ENCODE results near the gene ATP6V1E1. TPM values are rescaled to one million over a fixed set of nuclear protein-coding genes. Genes with fewer than 3 reads are reported as not detected.

The ATP6V1E1 gene
- total and polyA plus RNA-seq, 2 of the 13 experiments (the other 11 are each of a cell fraction or from before 2014, with no cell fraction given) = 69.3 to 90.9 TPM

GRCh38 chr22:17598318-17598717, 30.2 kb downstream of the ATP6V1E1 start:
- no peak for FAIRE-seq
- POLR2A ChIA-PET = no interaction called here
- in situ Hi-C loops (cut with HindIII; ENCODE audit: extremely low pct_ligation_motif_present, low pct_unique_long_range_greater_than_20kb) = no loop called here

DNA sequence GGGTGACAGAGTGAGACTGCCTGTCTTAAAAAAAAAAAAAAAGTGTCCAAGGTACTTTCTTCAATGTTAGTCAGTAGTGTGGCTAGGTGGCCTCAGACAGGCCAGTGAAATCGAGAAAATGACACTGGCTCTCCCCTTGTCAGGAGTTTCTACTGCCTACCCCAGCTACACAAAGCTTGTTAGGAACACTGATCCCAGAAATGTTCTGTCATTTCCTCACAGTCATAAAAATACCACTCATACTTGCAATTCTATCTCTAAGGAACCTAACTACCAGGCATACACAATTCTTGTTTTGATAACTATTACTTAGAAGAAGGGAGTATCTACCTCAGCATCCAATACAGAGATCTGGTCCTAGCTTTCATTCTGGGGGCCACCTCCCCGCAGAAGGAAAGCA, 31.3 kb downstream of the ATP6V1E1 start:
- H3K36me3 ChIP-seq (replicated peaks in 1 of 2; ENCODE audit: control insufficient read depth in 1 of 2, insufficient read depth in 2 of 2, low read length in 2 of 2) = peaks cover 33 to 76% of the 10 kb centered on the region in 2 experiments

More at GRCh38 chr22:17598318-17598717, 30.2 kb downstream of the ATP6V1E1 start:
- Histone ChIP-seq H2AFZ (ENCODE audit: low read length) (no peak overlapping the region), H3K4me3 (replicated peaks in 1 of 3; ENCODE audit: insufficient read depth in 1 of 3, low read depth in 2 of 3, low read length in 3 of 3) (no peak overlapping the region), H3K27ac (ENCODE audit: extremely low read length, insufficient read depth, low read length) (no peak overlapping the region), H3K4me2 (ENCODE audit: low read depth, low read length) (no peak overlapping the region), H3K9ac (ENCODE audit: insufficient read depth, low read depth, low read length) (no peak overlapping the region), H3K4me1 (ENCODE audit: insufficient read depth, low read length) (no peaks in the 10 kb centered on the region), H3K36me3 (replicated peaks in 1 of 2; ENCODE audit: control insufficient read depth in 1 of 2, insufficient read depth in 2 of 2, low read length in 2 of 2) (peaks cover 29 to 67% of the 10 kb centered on the region in 2 experiments), H3K9me3 (ENCODE audit: low read length) (no peaks in the 10 kb centered on the region), H3K79me2 (ENCODE audit: insufficient read depth, low read length) (no peaks in the 10 kb centered on the region), H3K27me3 (ENCODE audit: control insufficient read depth in 1 of 2, insufficient read depth in 2 of 2, low read length in 2 of 2) (no peaks in the 10 kb centered on the region), H4K20me1 (ENCODE audit: insufficient read depth, low read length) (no peaks in the 10 kb centered on the region)
- BruUV-seq (replicated peaks) = no TSS peak
- DNase-seq (ENCODE audit: low spot score) (no peak), ATAC-seq (no peak)
- TF ChIP-seq ZNF619 (CRISPR knock-in tag; IDR thresholded peaks at IDR 0.05) (no peak), ZNF431 (CRISPR knock-in tag; IDR thresholded peaks at IDR 0.05; ENCODE audit: borderline replicate concordance, low read depth) (no peak), AGO1 (IDR thresholded peaks at IDR 0.05; ENCODE audit: low read depth, low read length, poor library complexity, severe bottlenecking) (no peak), TBX2 (CRISPR knock-in tag; IDR thresholded peaks at IDR 0.05; ENCODE audit: borderline replicate concordance) (no peak), BCL6 (CRISPR knock-in tag; IDR thresholded peaks at IDR 0.05) (no peak), SATB2 (CRISPR knock-in tag; IDR thresholded peaks at IDR 0.05) (no peak)
- TF ChIP-seq, protein P1, sequence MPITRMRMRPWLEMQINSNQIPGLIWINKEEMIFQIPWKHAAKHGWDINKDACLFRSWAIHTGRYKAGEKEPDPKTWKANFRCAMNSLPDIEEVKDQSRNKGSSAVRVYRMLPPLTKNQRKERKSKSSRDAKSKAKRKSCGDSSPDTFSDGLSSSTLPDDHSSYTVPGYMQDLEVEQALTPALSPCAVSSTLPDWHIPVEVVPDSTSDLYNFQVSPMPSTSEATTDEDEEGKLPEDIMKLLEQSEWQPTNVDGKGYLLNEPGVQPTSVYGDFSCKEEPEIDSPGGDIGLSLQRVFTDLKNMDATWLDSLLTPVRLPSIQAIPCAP (CRISPR knock-in tag; IDR thresholded peaks at IDR 0.05; ENCODE audit: low read depth) = no peak
- CTCF ChIA-PET (ENCODE audit: low intra/inter-chr PET ratio, low total read pairs) = no interaction called here
- WGBS (ENCODE audit: low lambda C conversion rate) = 99% methylated on average over 4 of the region's 4 CpGs
- intact Hi-C loops (cut with micrococcal nuclease; ENCODE audit: unreplicated experiment) = no loop called here

More for the DNA sequence above, 31.3 kb downstream of the ATP6V1E1 start:
- no TSS peak for BruUV-seq (replicated peaks)
- no peaks in the 10 kb centered on the region for H3K9me3 ChIP-seq (ENCODE audit: low read length)
- FAIRE-seq = no peak
- H3K27me3 ChIP-seq (ENCODE audit: control insufficient read depth in 1 of 2, insufficient read depth in 2 of 2, low read length in 2 of 2) = no peaks in the 10 kb centered on the region
- TF ChIP-seq MAZ (IDR thresholded peaks at IDR 0.05; ENCODE audit: borderline replicate concordance, low read depth, low read length) (no peak), MAZ (CRISPR knock-in tag; IDR thresholded peaks at IDR 0.05; ENCODE audit: low read depth) (no peak), MZF1 (CRISPR knock-in tag; IDR thresholded peaks at IDR 0.05; ENCODE audit: borderline replicate concordance) (no peak), ZNF800 (CRISPR knock-in tag; IDR thresholded peaks at IDR 0.05) (no peak), ZFYVE20 (CRISPR knock-in tag; IDR thresholded peaks at IDR 0.05; ENCODE audit: borderline replicate concordance, low read depth) (no peak), ADNP (CRISPR knock-in tag; IDR thresholded peaks at IDR 0.05) (no peak), FOSL2 (CRISPR knock-in tag; IDR thresholded peaks at IDR 0.05) (no peak), KAT2B (IDR thresholded peaks at IDR 0.05; ENCODE audit: borderline replicate concordance, low read depth, low read length) (no peak), KMT2A (CRISPR knock-in tag; IDR thresholded peaks at IDR 0.05) (no peak), NCOA5 (CRISPR knock-in tag; IDR thresholded peaks at IDR 0.05) (no peak), THYN1 (CRISPR knock-in tag; IDR thresholded peaks at IDR 0.05; ENCODE audit: borderline replicate concordance, low read depth) (no peak), BCL6 (CRISPR knock-in tag; IDR thresholded peaks at IDR 0.05) (no peak)
- TF ChIP-seq, protein P2, sequence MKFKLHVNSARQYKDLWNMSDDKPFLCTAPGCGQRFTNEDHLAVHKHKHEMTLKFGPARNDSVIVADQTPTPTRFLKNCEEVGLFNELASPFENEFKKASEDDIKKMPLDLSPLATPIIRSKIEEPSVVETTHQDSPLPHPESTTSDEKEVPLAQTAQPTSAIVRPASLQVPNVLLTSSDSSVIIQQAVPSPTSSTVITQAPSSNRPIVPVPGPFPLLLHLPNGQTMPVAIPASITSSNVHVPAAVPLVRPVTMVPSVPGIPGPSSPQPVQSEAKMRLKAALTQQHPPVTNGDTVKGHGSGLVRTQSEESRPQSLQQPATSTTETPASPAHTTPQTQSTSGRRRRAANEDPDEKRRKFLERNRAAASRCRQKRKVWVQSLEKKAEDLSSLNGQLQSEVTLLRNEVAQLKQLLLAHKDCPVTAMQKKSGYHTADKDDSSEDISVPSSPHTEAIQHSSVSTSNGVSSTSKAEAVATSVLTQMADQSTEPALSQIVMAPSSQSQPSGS (CRISPR knock-in tag; IDR thresholded peaks at IDR 0.05) = no peak
- ChIA-PET CTCF (ENCODE audit: low intra/inter-chr PET ratio, low total read pairs) (no interaction called here), POLR2A (no interaction called here)
- no peak for ATAC-seq
- no peak overlapping the region for H3K27ac ChIP-seq (ENCODE audit: extremely low read length, insufficient read depth, low read length)
- no peaks in the 10 kb centered on the region for H3K79me2 ChIP-seq (ENCODE audit: insufficient read depth, low read length)
- no peaks in the 10 kb centered on the region for H4K20me1 ChIP-seq (ENCODE audit: insufficient read depth, low read length)
- H3K4me1 ChIP-seq (ENCODE audit: insufficient read depth, low read length) = no peaks in the 10 kb centered on the region
- 98% methylated on average over 2 of the region's 2 CpGs for WGBS (ENCODE audit: low lambda C conversion rate)
- no peak overlapping the region for H3K4me2 ChIP-seq (ENCODE audit: low read depth, low read length)
- no peak overlapping the region for H3K4me3 ChIP-seq (replicated peaks in 1 of 3; ENCODE audit: insufficient read depth in 1 of 3, low read depth in 2 of 3, low read length in 3 of 3)
- no peak overlapping the region for H3K9ac ChIP-seq (ENCODE audit: insufficient read depth, low read depth, low read length)
- H2AFZ ChIP-seq (ENCODE audit: low read length) = no peak overlapping the region
- DNase-seq (ENCODE audit: low spot score) = no peak
- in situ Hi-C loops (cut with HindIII; ENCODE audit: extremely low pct_ligation_motif_present, low pct_unique_long_range_greater_than_20kb) = no loop called here
- intact Hi-C loops (cut with micrococcal nuclease; ENCODE audit: unreplicated experiment) = no loop called here

Data from HepG2 (cell line).